OCI-LY1 (cell line): Measurements from ENCODE around the gene ZNF524.

Experiments
- H2AFZ ChIP-seq: fragments of 200-600 bp; sonication (generic), shearing (Covaris generic); 2 replicates; pipeline ENCODE4 v1.6.0; 2014; ENCODE audit warnings: antibody characterized with exemption, mild to moderate bottlenecking, low read length
- H3F3A ChIP-seq: fragments of 200-600 bp; sonication (generic), shearing (Covaris generic); 2 replicates; pipeline ENCODE4 v1.6.0; 2014; ENCODE audit warnings: mild to moderate bottlenecking, antibody characterized with exemption, low read length, moderate library complexity; ENCODE audit not compliant: insufficient read depth
- H3K27ac ChIP-seq: fragments of 200-600 bp; sonication (generic); 2 replicates; pipeline ENCODE4 v1.5.1; 2014; ENCODE audit warnings: low read length, mixed run types, mild to moderate bottlenecking, low read depth; ENCODE audit not compliant: poor library complexity, severe bottlenecking
- H3K27me3 ChIP-seq: fragments of 200-600 bp; sonication (generic); 2 replicates; pipeline ENCODE4 v1.6.0; 2014; ENCODE audit warnings: antibody characterized with exemption, mild to moderate bottlenecking, low read length, moderate library complexity; ENCODE audit not compliant: insufficient read depth
- H3K36me3 ChIP-seq: fragments of 200-600 bp; sonication (generic); 2 replicates; pipeline ENCODE4 v1.6.1; 2014; ENCODE audit warnings: mild to moderate bottlenecking, antibody characterized with exemption, low read length, moderate library complexity, mixed read lengths; ENCODE audit not compliant: insufficient read depth
- H3K4me1 ChIP-seq: fragments of 200-600 bp; sonication (generic); 2 replicates; pipeline ENCODE4 v1.5.1; 2014; ENCODE audit warnings: mild to moderate bottlenecking, low read length, moderate library complexity; ENCODE audit not compliant: insufficient read depth, severe bottlenecking
- H3K4me2 ChIP-seq: fragments of 200-600 bp; sonication (generic), shearing (Covaris generic); 2 replicates; pipeline ENCODE4 v1.6.1; 2014; ENCODE audit warnings: low read length
- H3K4me3 ChIP-seq: fragments of 200-600 bp; sonication (generic); 2 replicates; pipeline ENCODE4 v1.5.1; 2014; ENCODE audit warnings: low read length, low read depth, mild to moderate bottlenecking, mixed read lengths; ENCODE audit not compliant: poor library complexity, severe bottlenecking
- H3K79me2 ChIP-seq: fragments of 200-600 bp; shearing (Covaris generic); 2 replicates; pipeline ENCODE4 v1.6.1; 2016; ENCODE audit warnings: mixed run types, low read length, mixed read lengths; ENCODE audit not compliant: insufficient read depth
- H3K9ac ChIP-seq: fragments of 200-600 bp; sonication (generic), shearing (Covaris generic); 2 replicates; pipeline ENCODE4 v1.6.1; 2014; ENCODE audit warnings: mild to moderate bottlenecking, low read length, mixed read lengths
- H3K9me2 ChIP-seq: fragments of 200-600 bp; sonication (generic), shearing (Covaris generic); 2 replicates; pipeline ENCODE4 v1.6.1; 2014; ENCODE audit warnings: low read depth, mild to moderate bottlenecking, low read length, mixed read lengths
- H3K9me3 ChIP-seq: fragments of 200-600 bp; shearing (Covaris generic); 2 replicates; pipeline ENCODE4 v1.6.1; 2014; ENCODE audit warnings: low read length, mixed read lengths
- H4K20me1 ChIP-seq: fragments of 200-600 bp; sonication (generic), shearing (Covaris generic); 2 replicates; pipeline ENCODE4 v1.6.0; 2016; ENCODE audit warnings: mild to moderate bottlenecking, low read length; ENCODE audit not compliant: insufficient read depth
- CTCF ChIP-seq: fragments of 200-600 bp; sonication (generic), shearing (Covaris generic); IDR thresholded peaks from 2 replicates; pipeline ENCODE4 v1.5.1; 2017; ENCODE audit warnings: mild to moderate bottlenecking, antibody characterized with exemption, low read length, moderate library complexity, mixed read lengths
- EZH2 ChIP-seq: fragments of 200-600 bp; sonication (generic), shearing (Covaris generic); IDR thresholded peaks from 2 replicates; pipeline ENCODE4 v1.8.0; 2017; ENCODE audit warnings: borderline replicate concordance, mixed run types, mild to moderate bottlenecking, antibody characterized with exemption, low read length, moderate library complexity, mixed read lengths

Gene ZNF524

DNA sequence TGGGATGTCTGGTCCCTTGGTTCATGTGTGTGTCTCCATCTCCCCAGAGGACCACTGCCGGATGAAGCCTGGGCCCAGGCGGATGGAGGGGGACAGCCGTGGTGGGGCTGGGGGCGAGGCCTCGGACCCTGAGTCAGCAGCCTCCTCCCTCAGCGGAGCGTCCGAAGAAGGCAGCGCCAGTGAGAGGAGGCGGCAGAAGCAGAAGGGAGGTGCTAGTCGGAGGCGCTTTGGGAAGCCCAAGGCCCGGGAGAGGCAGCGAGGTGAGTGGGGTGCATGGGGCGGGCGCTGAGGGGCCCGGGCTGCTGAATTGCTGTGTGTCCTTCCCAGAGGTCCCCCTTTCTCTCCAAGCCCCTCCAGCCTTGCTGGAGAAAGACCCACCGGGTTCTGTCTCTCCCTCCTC is 51.1 kb downstream of the ZNF524 start:
- H3K9ac ChIP-seq = no peak overlapping the region

GRCh38 chr19:55652311-55653128 is 52.4 kb downstream of the ZNF524 start:
- Histone ChIP-seq H3K9ac (no peak overlapping the region; the same call in 1 of the 2 replicates), H3K79me2 (peaks cover 21% of the 10 kb centered on the region), H3K4me3 (no peak overlapping the region)

More for the DNA sequence above, 51.1 kb downstream of the ZNF524 start:
- peaks cover 8% of the 10 kb centered on the region for H3K79me2 ChIP-seq
- no peaks in the 10 kb centered on the region for H4K20me1 ChIP-seq
- TF ChIP-seq EZH2 (no peak), CTCF (no peak)
- H3K4me2 ChIP-seq = no peak overlapping the region
- no peak overlapping the region for H2AFZ ChIP-seq
- no peaks in the 10 kb centered on the region for H3K9me3 ChIP-seq
- no peaks in the 10 kb centered on the region for H3K27me3 ChIP-seq
- H3K4me3 ChIP-seq = no peak overlapping the region
- peaks cover 23% of the 10 kb centered on the region for H3K36me3 ChIP-seq
- H3K27ac ChIP-seq = no peak overlapping the region
- no peaks in the 10 kb centered on the region for H3K9me2 ChIP-seq
- peaks cover 6% of the 10 kb centered on the region; the same call in 1 of the 2 replicates for H3F3A ChIP-seq
- peaks cover 32% of the 10 kb centered on the region for H3K4me1 ChIP-seq

More at GRCh38 chr19:55652311-55653128, 52.4 kb downstream of the ZNF524 start:
- Histone ChIP-seq H2AFZ (no peak overlapping the region), H3F3A (no peaks in the 10 kb centered on the region), H3K9me3 (no peaks in the 10 kb centered on the region), H4K20me1 (no peaks in the 10 kb centered on the region; the same call in 1 of the 2 replicates), H3K27ac (no peak overlapping the region), H3K4me1 (peaks cover 33% of the 10 kb centered on the region), H3K4me2 (no peak overlapping the region), H3K9me2 (no peaks in the 10 kb centered on the region), H3K27me3 (no peaks in the 10 kb centered on the region), H3K36me3 (peaks cover 35% of the 10 kb centered on the region)
- no peak for TF ChIP-seq CTCF
- TF ChIP-seq EZH2 = no peak
